HEK293 (cell line): Measurements from ENCODE around the gene GALNTL6.

Experiments
- EGR2 ChIP-seq: fragments of 450-650 bp; formaldehyde crosslinking; IDR thresholded peaks from 2 replicates; pipeline ENCODE4 v1.5.1; 2016; ENCODE audit warnings: low read depth, missing biosample characterization, missing genetic modification characterization
- GLI2 ChIP-seq: fragments of 450-650 bp; formaldehyde crosslinking; IDR thresholded peaks from 2 replicates; pipeline ENCODE4; 2017; ENCODE audit warnings: missing biosample characterization, missing genetic modification characterization, low read depth, borderline replicate concordance
- HOXA7 ChIP-seq: sonication (generic); formaldehyde crosslinking; IDR thresholded peaks from 2 replicates; pipeline ENCODE4 v1.8.1; 2022; ENCODE audit warnings: missing genetic modification reagents, borderline replicate concordance
- HOXD13 ChIP-seq: sonication (generic); formaldehyde crosslinking; IDR thresholded peaks from 2 replicates; pipeline ENCODE4 v1.8.0; 2022; ENCODE audit warnings: missing genetic modification reagents, borderline replicate concordance
- SP3 ChIP-seq: fragments of 450-650 bp; formaldehyde crosslinking; IDR thresholded peaks from 2 replicates; pipeline ENCODE4 v1.5.1; 2016; ENCODE audit warnings: missing biosample characterization, missing genetic modification characterization
- YY1 ChIP-seq: fragments of 450-650 bp; formaldehyde crosslinking; IDR thresholded peaks from 2 replicates; pipeline ENCODE4 v1.5.1; 2018; ENCODE audit warnings: missing biosample characterization, missing genetic modification characterization
- ZBTB17 ChIP-seq: fragments of 450-650 bp; formaldehyde crosslinking; IDR thresholded peaks from 2 replicates; pipeline ENCODE4 v1.5.1; 2016; ENCODE audit warnings: missing biosample characterization, missing genetic modification characterization
- ZBTB20 ChIP-seq: fragments of 450-650 bp; formaldehyde crosslinking; IDR thresholded peaks from 2 replicates; pipeline ENCODE4 v1.5.1; 2016; ENCODE audit warnings: missing biosample characterization, missing genetic modification characterization
- ZBTB48 ChIP-seq: fragments of 450-650 bp; formaldehyde crosslinking; IDR thresholded peaks from 2 replicates; pipeline ENCODE4 v1.5.1; 2016; ENCODE audit warnings: missing biosample characterization, missing genetic modification characterization
- ZFHX2 ChIP-seq: fragments of 450-650 bp; formaldehyde crosslinking; conservative IDR thresholded peaks from 2 replicates; pipeline ENCODE4 v1.5.1; 2016; ENCODE audit warnings: missing biosample characterization, missing genetic modification characterization
- ZNF10 ChIP-seq: fragments of 450-650 bp; formaldehyde crosslinking; IDR thresholded peaks from 2 replicates; pipeline ENCODE4 v1.5.1; 2017; ENCODE audit warnings: missing biosample characterization, missing genetic modification characterization
- ZNF157 ChIP-seq: fragments of 450-650 bp; formaldehyde crosslinking; IDR thresholded peaks from 2 replicates; pipeline ENCODE4 v1.5.1; 2016; ENCODE audit warnings: missing biosample characterization, missing genetic modification characterization
- ZNF202 ChIP-seq: fragments of 450-650 bp; formaldehyde crosslinking; IDR thresholded peaks from 2 replicates; pipeline ENCODE4 v1.5.1; 2016; ENCODE audit warnings: missing biosample characterization, missing genetic modification characterization, borderline replicate concordance
- ZNF292 ChIP-seq: fragments of 450-650 bp; formaldehyde crosslinking; IDR thresholded peaks from 2 replicates; pipeline ENCODE4 v1.5.1; 2016; ENCODE audit warnings: low read depth, missing biosample characterization, missing genetic modification characterization, borderline replicate concordance
- ZNF324 ChIP-seq: fragments of 450-650 bp; formaldehyde crosslinking; IDR thresholded peaks from 2 replicates; pipeline ENCODE4 v1.5.1; 2016; ENCODE audit warnings: missing biosample characterization, missing genetic modification characterization
- ZNF530 ChIP-seq: fragments of 450-650 bp; formaldehyde crosslinking; IDR thresholded peaks from 2 replicates; pipeline ENCODE4 v1.5.1; 2016; ENCODE audit warnings: low read depth, missing biosample characterization, missing genetic modification characterization
- ZNF544 ChIP-seq: fragments of 450-650 bp; formaldehyde crosslinking; IDR thresholded peaks from 2 replicates; pipeline ENCODE4 v1.5.0; 2017; ENCODE audit warnings: missing biosample characterization, missing genetic modification characterization
- ZNF548 ChIP-seq: fragments of 450-650 bp; formaldehyde crosslinking; IDR thresholded peaks from 2 replicates; pipeline ENCODE4 v1.5.1; 2016; ENCODE audit warnings: missing biosample characterization, missing genetic modification characterization
- ZNF549 ChIP-seq: fragments of 450-650 bp; IDR thresholded peaks from 2 replicates; pipeline ENCODE4 v1.5.1; 2018; ENCODE audit warnings: missing biosample characterization, missing genetic modification characterization, mild to moderate bottlenecking, inconsistent platforms, moderate library complexity
- ZNF555 ChIP-seq: fragments of 450-650 bp; formaldehyde crosslinking; conservative IDR thresholded peaks from 2 replicates; pipeline ENCODE4 v1.5.1; 2017; ENCODE audit warnings: missing biosample characterization, mild to moderate bottlenecking, missing genetic modification characterization, inconsistent platforms
- ZNF561 ChIP-seq: fragments of 450-650 bp; IDR thresholded peaks from 2 replicates; pipeline ENCODE4 v1.5.1; 2018; ENCODE audit warnings: missing biosample characterization, missing genetic modification characterization, borderline replicate concordance
- ZNF571 ChIP-seq: fragments of 450-650 bp; formaldehyde crosslinking; IDR thresholded peaks from 2 replicates; pipeline ENCODE4 v1.5.0; 2017; ENCODE audit warnings: missing biosample characterization, missing genetic modification characterization
- ZNF585B ChIP-seq: fragments of 450-650 bp; formaldehyde crosslinking; IDR thresholded peaks from 2 replicates; pipeline ENCODE4 v1.5.1; 2016; ENCODE audit warnings: missing biosample characterization, missing genetic modification characterization
- ZNF621 ChIP-seq: fragments of 450-650 bp; formaldehyde crosslinking; IDR thresholded peaks from 2 replicates; pipeline ENCODE4 v1.5.1; 2017; ENCODE audit warnings: missing biosample characterization, missing genetic modification characterization
- ZNF623 ChIP-seq: fragments of 450-650 bp; formaldehyde crosslinking; IDR thresholded peaks from 2 replicates; pipeline ENCODE4 v1.5.1; 2016; ENCODE audit warnings: missing biosample characterization, missing genetic modification characterization
- ZNF624 ChIP-seq: fragments of 450-650 bp; formaldehyde crosslinking; IDR thresholded peaks from 2 replicates; pipeline ENCODE4 v1.5.1; 2017; ENCODE audit warnings: missing biosample characterization, missing genetic modification characterization
- ZNF791 ChIP-seq: fragments of 450-650 bp; formaldehyde crosslinking; IDR thresholded peaks from 2 replicates; pipeline ENCODE4 v1.5.1; 2016; ENCODE audit warnings: missing biosample characterization, missing genetic modification characterization
- TF ChIP-seq, protein P1 (sequence below): fragments of 450-650 bp; formaldehyde crosslinking; IDR thresholded peaks from 2 replicates; pipeline ENCODE4 v1.5.1; 2016; ENCODE audit warnings: missing biosample characterization, missing genetic modification characterization
- TF ChIP-seq, protein P2 (sequence below): fragments of 450-650 bp; formaldehyde crosslinking; IDR thresholded peaks from 2 replicates; pipeline ENCODE4 v1.5.1; 2016; ENCODE audit warnings: missing biosample characterization, missing genetic modification characterization
- TF ChIP-seq, protein P3 (sequence below): fragments of 450-650 bp; formaldehyde crosslinking; optimal IDR thresholded peaks from 2 replicates; pipeline ENCODE3; 2016; ENCODE audit warnings: missing biosample characterization, mild to moderate bottlenecking, missing genetic modification characterization
- TF ChIP-seq, protein P4 (sequence below): fragments of 450-650 bp; IDR thresholded peaks from 2 replicates; pipeline ENCODE4 v1.5.1; 2018; ENCODE audit warnings: missing biosample characterization, missing genetic modification characterization
- TF ChIP-seq, protein P5 (sequence below): fragments of 450-650 bp; formaldehyde crosslinking; IDR thresholded peaks from 2 replicates; pipeline ENCODE4 v1.5.1; 2016; ENCODE audit warnings: missing biosample characterization, missing genetic modification characterization

GALNTL6 gene

GRCh38 chr4:172982151-172982590 is 1169.0 kb downstream of the GALNTL6 start (continued):
- TF ChIP-seq, protein P1, sequence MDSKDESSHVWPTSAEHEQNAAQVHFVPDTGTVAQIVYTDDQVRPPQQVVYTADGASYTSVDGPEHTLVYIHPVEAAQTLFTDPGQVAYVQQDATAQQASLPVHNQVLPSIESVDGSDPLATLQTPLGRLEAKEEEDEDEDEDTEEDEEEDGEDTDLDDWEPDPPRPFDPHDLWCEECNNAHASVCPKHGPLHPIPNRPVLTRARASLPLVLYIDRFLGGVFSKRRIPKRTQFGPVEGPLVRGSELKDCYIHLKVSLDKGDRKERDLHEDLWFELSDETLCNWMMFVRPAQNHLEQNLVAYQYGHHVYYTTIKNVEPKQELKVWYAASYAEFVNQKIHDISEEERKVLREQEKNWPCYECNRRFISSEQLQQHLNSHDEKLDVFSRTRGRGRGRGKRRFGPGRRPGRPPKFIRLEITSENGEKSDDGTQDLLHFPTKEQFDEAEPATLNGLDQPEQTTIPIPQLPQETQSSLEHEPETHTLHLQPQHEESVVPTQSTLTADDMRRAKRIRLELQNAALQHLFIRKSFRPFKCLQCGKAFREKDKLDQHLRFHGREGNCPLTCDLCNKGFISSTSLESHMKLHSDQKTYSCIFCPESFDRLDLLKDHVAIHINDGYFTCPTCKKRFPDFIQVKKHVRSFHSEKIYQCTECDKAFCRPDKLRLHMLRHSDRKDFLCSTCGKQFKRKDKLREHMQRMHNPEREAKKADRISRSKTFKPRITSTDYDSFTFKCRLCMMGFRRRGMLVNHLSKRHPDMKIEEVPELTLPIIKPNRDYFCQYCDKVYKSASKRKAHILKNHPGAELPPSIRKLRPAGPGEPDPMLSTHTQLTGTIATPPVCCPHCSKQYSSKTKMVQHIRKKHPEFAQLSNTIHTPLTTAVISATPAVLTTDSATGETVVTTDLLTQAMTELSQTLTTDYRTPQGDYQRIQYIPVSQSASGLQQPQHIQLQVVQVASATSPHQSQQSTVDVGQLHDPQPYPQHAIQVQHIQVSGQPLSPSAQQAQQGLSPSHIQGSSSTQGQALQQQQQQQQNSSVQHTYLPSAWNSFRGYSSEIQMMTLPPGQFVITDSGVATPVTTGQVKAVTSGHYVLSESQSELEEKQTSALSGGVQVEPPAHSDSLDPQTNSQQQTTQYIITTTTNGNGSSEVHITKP (tag by site-specific recombination) = peak; percentile 52; the same call in 1 of the 2 replicates
- TF ChIP-seq ZNF530 = no peak
- TF ChIP-seq, protein P2, sequence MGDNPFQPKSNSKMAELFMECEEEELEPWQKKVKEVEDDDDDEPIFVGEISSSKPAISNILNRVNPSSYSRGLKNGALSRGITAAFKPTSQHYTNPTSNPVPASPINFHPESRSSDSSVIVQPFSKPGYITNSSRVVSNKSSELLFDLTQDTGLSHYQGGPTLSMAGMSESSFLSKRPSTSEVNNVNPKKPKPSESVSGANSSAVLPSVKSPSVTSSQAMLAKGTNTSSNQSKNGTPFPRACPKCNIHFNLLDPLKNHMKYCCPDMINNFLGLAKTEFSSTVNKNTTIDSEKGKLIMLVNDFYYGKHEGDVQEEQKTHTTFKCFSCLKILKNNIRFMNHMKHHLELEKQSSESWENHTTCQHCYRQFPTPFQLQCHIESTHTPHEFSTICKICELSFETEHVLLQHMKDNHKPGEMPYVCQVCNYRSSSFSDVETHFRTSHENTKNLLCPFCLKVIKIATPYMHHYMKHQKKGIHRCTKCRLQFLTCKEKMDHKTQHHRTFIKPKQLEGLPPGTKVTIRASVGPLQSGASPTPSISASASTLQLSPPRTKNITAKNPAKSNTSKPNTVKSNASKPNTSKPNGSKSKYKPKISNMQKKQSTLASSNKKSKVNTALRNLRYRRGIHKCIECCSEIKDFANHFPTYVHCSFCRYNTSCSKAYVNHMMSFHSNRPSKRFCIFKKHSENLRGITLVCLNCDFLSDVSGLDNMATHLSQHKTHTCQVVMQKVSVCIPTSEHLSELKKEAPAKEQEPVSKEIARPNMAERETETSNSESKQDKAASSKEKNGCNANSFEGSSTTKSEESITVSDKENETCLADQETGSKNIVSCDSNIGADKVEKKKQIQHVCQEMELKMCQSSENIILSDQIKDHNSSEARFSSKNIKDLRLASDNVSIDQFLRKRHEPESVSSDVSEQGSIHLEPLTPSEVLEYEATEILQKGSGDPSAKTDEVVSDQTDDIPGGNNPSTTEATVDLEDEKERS = no peak
- TF ChIP-seq, protein P3, sequence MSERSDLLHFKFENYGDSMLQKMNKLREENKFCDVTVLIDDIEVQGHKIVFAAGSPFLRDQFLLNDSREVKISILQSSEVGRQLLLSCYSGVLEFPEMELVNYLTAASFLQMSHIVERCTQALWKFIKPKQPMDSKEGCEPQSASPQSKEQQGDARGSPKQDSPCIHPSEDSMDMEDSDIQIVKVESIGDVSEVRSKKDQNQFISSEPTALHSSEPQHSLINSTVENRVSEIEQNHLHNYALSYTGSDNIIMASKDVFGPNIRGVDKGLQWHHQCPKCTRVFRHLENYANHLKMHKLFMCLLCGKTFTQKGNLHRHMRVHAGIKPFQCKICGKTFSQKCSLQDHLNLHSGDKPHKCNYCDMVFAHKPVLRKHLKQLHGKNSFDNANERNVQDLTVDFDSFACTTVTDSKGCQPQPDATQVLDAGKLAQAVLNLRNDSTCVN (tag by site-specific recombination) = no peak
- TF ChIP-seq ZNF585B (tag by site-specific recombination) = no peak
- TF ChIP-seq ZNF549 (tag by site-specific recombination) = no peak; the same call in 1 of the 2 replicates
- no peak for TF ChIP-seq ZNF548 (tag by site-specific recombination)
- TF ChIP-seq ZNF624 (tag by site-specific recombination) = no peak
- TF ChIP-seq, protein P4, sequence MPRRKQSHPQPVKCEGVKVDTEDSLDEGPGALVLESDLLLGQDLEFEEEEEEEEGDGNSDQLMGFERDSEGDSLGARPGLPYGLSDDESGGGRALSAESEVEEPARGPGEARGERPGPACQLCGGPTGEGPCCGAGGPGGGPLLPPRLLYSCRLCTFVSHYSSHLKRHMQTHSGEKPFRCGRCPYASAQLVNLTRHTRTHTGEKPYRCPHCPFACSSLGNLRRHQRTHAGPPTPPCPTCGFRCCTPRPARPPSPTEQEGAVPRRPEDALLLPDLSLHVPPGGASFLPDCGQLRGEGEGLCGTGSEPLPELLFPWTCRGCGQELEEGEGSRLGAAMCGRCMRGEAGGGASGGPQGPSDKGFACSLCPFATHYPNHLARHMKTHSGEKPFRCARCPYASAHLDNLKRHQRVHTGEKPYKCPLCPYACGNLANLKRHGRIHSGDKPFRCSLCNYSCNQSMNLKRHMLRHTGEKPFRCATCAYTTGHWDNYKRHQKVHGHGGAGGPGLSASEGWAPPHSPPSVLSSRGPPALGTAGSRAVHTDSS (tag by site-specific recombination) = no peak
- no peak for TF ChIP-seq ZNF202
- TF ChIP-seq ZNF791 (tag by site-specific recombination) = no peak
- TF ChIP-seq, protein P5, sequence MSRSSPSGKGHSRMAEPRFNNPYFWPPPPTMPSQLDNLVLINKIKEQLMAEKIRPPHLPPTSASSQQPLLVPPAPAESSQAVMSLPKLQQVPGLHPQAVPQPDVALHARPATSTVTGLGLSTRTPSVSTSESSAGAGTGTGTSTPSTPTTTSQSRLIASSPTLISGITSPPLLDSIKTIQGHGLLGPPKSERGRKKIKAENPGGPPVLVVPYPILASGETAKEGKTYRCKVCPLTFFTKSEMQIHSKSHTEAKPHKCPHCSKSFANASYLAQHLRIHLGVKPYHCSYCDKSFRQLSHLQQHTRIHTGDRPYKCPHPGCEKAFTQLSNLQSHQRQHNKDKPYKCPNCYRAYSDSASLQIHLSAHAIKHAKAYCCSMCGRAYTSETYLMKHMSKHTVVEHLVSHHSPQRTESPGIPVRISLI = no peak
- TF ChIP-seq GLI2 (tag by site-specific recombination) = no peak; the same call in 1 of the 2 replicates
- peak; percentile 61; the same call in 1 of the 2 replicates for TF ChIP-seq ZNF561 (tag by site-specific recombination)
- TF ChIP-seq ZBTB20 (tag by site-specific recombination) = no peak
- no peak for TF ChIP-seq ZNF571
- TF ChIP-seq ZBTB48 (tag by site-specific recombination) = peak; percentile 87
- no peak for TF ChIP-seq ZNF292 (tag by site-specific recombination)
- no peak for TF ChIP-seq ZNF621 (tag by site-specific recombination)
- no peak for TF ChIP-seq HOXA7 (CRISPR knock-in tag)
- 0 out of 2 replicates have a peak, but pooled peaks have one; percentile 28 for TF ChIP-seq SP3 (tag by site-specific recombination)
- no peak for TF ChIP-seq ZNF324
- no peak for TF ChIP-seq ZNF10
- TF ChIP-seq ZNF157 = no peak
- no peak for TF ChIP-seq ZNF623 (tag by site-specific recombination)
- no peak for TF ChIP-seq EGR2 (tag by site-specific recombination)
- no peak for TF ChIP-seq YY1
- no peak for TF ChIP-seq ZNF555 (tag by site-specific recombination)
- no peak for TF ChIP-seq HOXD13 (CRISPR knock-in tag)
- no peak for TF ChIP-seq ZFHX2
- TF ChIP-seq ZNF544 (tag by site-specific recombination) = no peak
- TF ChIP-seq ZBTB17 (tag by site-specific recombination) = no peak
